Measurements from ENCODE around the gene SLC35A5.

SLC35A5 gene

DNA sequence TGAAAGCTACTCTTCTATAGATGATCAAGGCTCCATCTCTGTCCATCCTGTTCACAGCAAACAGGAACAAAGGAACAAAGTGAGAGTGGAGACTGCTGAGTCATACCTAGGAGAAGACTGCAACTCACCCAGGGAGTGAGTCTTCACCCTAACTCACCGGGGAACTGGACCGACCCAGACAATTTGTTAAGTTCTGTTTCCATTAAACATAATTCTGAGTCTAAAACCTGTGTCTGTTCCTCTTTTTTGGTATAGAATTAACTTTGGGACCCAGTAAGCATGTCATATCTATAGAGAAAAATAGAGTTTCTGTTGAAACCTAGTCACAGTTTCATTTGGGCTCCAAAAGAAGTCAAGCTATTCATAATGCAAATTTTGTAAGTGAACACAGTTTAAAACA lies 57.5 kb downstream of the SLC35A5 start:
- Histone ChIP-seq H3K27me3 (ENCODE audit: control insufficient read depth, low read length) (no peaks in the 10 kb centered on the region), H3K9me3 (ENCODE audit: control insufficient read depth, insufficient read depth, low read length) (no peaks in the 10 kb centered on the region), H3K4me3 (ENCODE audit: low read length) (no peak overlapping the region), H3K27ac (ENCODE audit: low read depth, low read length) (no peak overlapping the region), H3K4me1 (ENCODE audit: control insufficient read depth, low read length) (no peaks in the 10 kb centered on the region), H3K79me2 (ENCODE audit: control insufficient read depth, low read length) (no peaks in the 10 kb centered on the region), H4K20me1 (ENCODE audit: control insufficient read depth, insufficient read depth, low read depth, low read length) (no peaks in the 10 kb centered on the region), H3K9me2 (replicated peaks; ENCODE audit: control insufficient read depth, low read length) (no peaks in the 10 kb centered on the region), H3K36me3 (ENCODE audit: control insufficient read depth, low read length) (no peaks in the 10 kb centered on the region), H3K4me2 (ENCODE audit: low read length) (no peak overlapping the region), H3F3A (ENCODE audit: control insufficient read depth, insufficient read depth) (no peaks in the 10 kb centered on the region)
- no peak for TF ChIP-seq EZH2phosphoT487 (IDR thresholded peaks at IDR 0.05; ENCODE audit: borderline replicate concordance, low read length)
- TF ChIP-seq, protein P1, sequence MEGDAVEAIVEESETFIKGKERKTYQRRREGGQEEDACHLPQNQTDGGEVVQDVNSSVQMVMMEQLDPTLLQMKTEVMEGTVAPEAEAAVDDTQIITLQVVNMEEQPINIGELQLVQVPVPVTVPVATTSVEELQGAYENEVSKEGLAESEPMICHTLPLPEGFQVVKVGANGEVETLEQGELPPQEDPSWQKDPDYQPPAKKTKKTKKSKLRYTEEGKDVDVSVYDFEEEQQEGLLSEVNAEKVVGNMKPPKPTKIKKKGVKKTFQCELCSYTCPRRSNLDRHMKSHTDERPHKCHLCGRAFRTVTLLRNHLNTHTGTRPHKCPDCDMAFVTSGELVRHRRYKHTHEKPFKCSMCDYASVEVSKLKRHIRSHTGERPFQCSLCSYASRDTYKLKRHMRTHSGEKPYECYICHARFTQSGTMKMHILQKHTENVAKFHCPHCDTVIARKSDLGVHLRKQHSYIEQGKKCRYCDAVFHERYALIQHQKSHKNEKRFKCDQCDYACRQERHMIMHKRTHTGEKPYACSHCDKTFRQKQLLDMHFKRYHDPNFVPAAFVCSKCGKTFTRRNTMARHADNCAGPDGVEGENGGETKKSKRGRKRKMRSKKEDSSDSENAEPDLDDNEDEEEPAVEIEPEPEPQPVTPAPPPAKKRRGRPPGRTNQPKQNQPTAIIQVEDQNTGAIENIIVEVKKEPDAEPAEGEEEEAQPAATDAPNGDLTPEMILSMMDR (IDR thresholded peaks at IDR 0.05; ENCODE audit: low read depth, low read length, poor library complexity, severe bottlenecking): no peak

DNA sequence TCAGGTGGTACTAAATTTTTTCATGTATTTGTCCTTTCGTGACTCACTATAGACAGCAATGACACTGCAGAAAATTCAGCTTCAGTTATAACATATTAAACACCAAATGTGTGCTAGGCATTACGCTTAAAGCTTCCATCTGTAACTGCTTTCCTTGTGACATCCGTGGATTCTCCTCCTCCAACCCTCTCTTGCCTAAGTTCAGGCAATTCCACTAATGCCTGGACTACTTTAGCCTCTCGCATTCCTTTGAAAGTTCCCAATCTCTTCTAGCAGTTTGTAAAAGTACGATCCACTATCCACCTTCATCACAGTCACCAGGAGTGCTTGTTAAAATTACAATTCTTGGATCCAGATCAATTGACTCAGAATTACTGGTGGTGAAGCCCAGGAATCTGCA lies 61.4 kb downstream of the SLC35A5 start:
- TF ChIP-seq EZH2phosphoT487 (IDR thresholded peaks at IDR 0.05; ENCODE audit: borderline replicate concordance, low read length): no peak
- TF ChIP-seq, protein P1 (IDR thresholded peaks at IDR 0.05; ENCODE audit: low read depth, low read length, poor library complexity, severe bottlenecking): no peak
- no peaks in the 10 kb centered on the region for H3K4me1 ChIP-seq (ENCODE audit: control insufficient read depth, low read length)
- H3K4me3 ChIP-seq (ENCODE audit: low read length): no peak overlapping the region
- no peak overlapping the region for H3K27ac ChIP-seq (ENCODE audit: low read depth, low read length)
- H3K9me3 ChIP-seq (ENCODE audit: control insufficient read depth, insufficient read depth, low read length): no peaks in the 10 kb centered on the region
- no peaks in the 10 kb centered on the region for H3K36me3 ChIP-seq (ENCODE audit: control insufficient read depth, low read length)
- H4K20me1 ChIP-seq (ENCODE audit: control insufficient read depth, insufficient read depth, low read depth, low read length): no peaks in the 10 kb centered on the region
- H3K79me2 ChIP-seq (ENCODE audit: control insufficient read depth, low read length): no peaks in the 10 kb centered on the region
- no peak overlapping the region for H3K4me2 ChIP-seq (ENCODE audit: low read length)
- no peaks in the 10 kb centered on the region for H3F3A ChIP-seq (ENCODE audit: control insufficient read depth, insufficient read depth)
- no peaks in the 10 kb centered on the region for H3K9me2 ChIP-seq (replicated peaks; ENCODE audit: control insufficient read depth, low read length)
- H3K27me3 ChIP-seq (ENCODE audit: control insufficient read depth, low read length): 0 out of 2 replicates have a peak, but pooled peaks cover 2% of the 10 kb centered on the region

DNA sequence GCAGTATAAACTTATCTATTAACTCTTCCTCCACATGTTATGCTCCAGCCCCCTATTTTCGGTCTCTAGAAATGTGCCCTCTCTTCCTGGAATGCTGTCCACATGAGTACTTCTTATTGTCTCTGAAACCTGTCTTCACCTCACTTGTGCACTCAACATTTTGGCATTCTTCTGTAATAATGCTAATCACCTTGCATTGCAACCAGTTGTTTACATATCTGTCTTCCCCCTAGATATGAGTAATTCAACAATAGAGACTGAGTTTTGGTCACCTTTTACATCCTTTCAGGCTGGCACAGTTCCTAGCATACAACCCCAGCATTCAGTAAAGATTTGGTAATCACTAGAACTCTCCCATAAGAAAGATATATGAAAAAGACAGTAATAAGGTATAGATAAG lies 61.9 kb downstream of the SLC35A5 start:
- Histone ChIP-seq H3K36me3 (ENCODE audit: control insufficient read depth, low read length) (no peaks in the 10 kb centered on the region), H3K27me3 (ENCODE audit: control insufficient read depth, low read length) (0 out of 2 replicates have a peak, but pooled peaks cover 2% of the 10 kb centered on the region), H3K4me3 (ENCODE audit: low read length) (no peak overlapping the region), H3K4me2 (ENCODE audit: low read length) (no peak overlapping the region), H3K4me1 (ENCODE audit: control insufficient read depth, low read length) (no peaks in the 10 kb centered on the region), H3K9me3 (ENCODE audit: control insufficient read depth, insufficient read depth, low read length) (no peaks in the 10 kb centered on the region), H3K9me2 (replicated peaks; ENCODE audit: control insufficient read depth, low read length) (no peaks in the 10 kb centered on the region), H4K20me1 (ENCODE audit: control insufficient read depth, insufficient read depth, low read depth, low read length) (no peaks in the 10 kb centered on the region), H3F3A (ENCODE audit: control insufficient read depth, insufficient read depth) (no peaks in the 10 kb centered on the region), H3K79me2 (ENCODE audit: control insufficient read depth, low read length) (no peaks in the 10 kb centered on the region), H3K27ac (ENCODE audit: low read depth, low read length) (no peak overlapping the region)
- no peak for TF ChIP-seq EZH2phosphoT487 (IDR thresholded peaks at IDR 0.05; ENCODE audit: borderline replicate concordance, low read length)
- TF ChIP-seq, protein P1 (IDR thresholded peaks at IDR 0.05; ENCODE audit: low read depth, low read length, poor library complexity, severe bottlenecking): no peak
